Suprapubic skin (tissue), 4 donors: ENCODE data around the gene PARP15.

ENCODE experiments used
- EP300 ChIP-seq: sonication (generic); formaldehyde crosslinking; IDR thresholded peaks from one replicate; pipeline ENCODE4 v1.6.1; 2017; ENCODE audit warnings: antibody characterized with exemption
- POLR2A ChIP-seq, 2 donors: fragments of 450-650 bp; IDR thresholded peaks; one replicate each; pipeline ENCODE4 v1.6.1; 2017; ENCODE audit warnings: antibody characterized with exemption in 2 of 2, mild to moderate bottlenecking in 2 of 2, moderate library complexity in 2 of 2
- POLR2AphosphoS5 ChIP-seq, 3 donors: sonication (generic); formaldehyde crosslinking; IDR thresholded peaks; one replicate each; pipeline ENCODE4 v1.6.1; 2017; ENCODE audit warnings: antibody characterized with exemption in 3 of 3
- TF ChIP-seq, protein P1 (sequence below), 2 donors: fragments of 200-600 bp in 1 of 2; fragments of 450-650 bp in 1 of 2; sonication (generic) in 1 of 2; IDR thresholded peaks; one replicate each; pipeline ENCODE4 v1.5.1; 2016 to 2019; ENCODE audit warnings: antibody characterized with exemption in 2 of 2, mild to moderate bottlenecking in 1 of 2, moderate library complexity in 1 of 2

DNA sequence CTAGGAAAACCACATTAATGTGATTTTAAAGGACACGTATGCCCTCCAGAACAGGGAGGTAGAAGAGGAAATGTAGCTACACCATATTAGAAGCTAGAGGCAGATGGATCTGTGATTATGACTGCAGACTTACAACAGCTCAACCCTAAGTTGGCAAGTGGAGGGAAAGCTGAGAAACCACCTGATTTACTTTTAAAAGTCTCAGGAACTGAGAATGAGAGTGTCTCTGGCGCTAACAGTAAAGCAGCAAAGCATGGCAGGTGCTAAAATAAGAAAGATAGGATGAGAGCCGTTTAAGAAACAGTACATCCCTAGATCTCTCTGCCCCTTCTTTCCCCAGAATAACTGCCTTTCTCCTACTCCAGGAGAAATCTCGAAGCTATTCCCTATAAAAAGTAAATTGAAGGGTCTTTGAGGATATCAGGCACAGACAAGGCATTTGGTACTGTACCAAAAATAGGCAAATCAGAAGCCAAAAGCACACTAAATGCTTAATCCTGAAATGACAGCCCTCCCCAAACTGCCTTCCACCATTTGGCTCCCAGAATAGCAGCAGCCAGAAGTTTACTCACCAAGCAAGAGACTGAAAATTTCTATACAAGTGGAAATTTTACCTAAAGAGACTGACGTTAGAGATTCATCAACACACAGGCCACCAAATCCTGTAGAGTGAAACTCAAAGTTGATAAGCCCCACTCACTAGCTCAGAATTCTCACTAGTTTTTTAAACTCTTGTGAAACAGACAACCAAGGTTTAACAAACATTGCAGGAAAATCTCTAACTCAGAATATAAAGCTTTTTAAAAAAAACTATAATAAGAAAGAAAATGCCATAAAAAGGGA, 68.9 kb downstream of the PARP15 start:
- TF ChIP-seq, protein P1, sequence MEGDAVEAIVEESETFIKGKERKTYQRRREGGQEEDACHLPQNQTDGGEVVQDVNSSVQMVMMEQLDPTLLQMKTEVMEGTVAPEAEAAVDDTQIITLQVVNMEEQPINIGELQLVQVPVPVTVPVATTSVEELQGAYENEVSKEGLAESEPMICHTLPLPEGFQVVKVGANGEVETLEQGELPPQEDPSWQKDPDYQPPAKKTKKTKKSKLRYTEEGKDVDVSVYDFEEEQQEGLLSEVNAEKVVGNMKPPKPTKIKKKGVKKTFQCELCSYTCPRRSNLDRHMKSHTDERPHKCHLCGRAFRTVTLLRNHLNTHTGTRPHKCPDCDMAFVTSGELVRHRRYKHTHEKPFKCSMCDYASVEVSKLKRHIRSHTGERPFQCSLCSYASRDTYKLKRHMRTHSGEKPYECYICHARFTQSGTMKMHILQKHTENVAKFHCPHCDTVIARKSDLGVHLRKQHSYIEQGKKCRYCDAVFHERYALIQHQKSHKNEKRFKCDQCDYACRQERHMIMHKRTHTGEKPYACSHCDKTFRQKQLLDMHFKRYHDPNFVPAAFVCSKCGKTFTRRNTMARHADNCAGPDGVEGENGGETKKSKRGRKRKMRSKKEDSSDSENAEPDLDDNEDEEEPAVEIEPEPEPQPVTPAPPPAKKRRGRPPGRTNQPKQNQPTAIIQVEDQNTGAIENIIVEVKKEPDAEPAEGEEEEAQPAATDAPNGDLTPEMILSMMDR (IDR thresholded peaks at IDR 0.05): no peak
- TF ChIP-seq POLR2A (IDR thresholded peaks at IDR 0.05): no peak
- TF ChIP-seq POLR2AphosphoS5 (IDR thresholded peaks at IDR 0.05): no peak
- TF ChIP-seq EP300: no peak
